ENCODE data around the gene ATG10.
"Not testable (repeated sequence)": the region's sequence is repeated elsewhere in the genome, so short reads cannot be mapped to it uniquely, and the experiment has no call there.

- not testable (repeated sequence) for TF ChIP-seq CTCF (conservative IDR thresholded peaks at IDR 0.05 in 1 of 2, IDR thresholded peaks at IDR 0.05 in 1 of 2; ENCODE audit: extremely low read depth in 1 of 2, insufficient read depth in 1 of 2, low read depth in 1 of 2, low read length in 2 of 2); EZH2 (IDR thresholded peaks at IDR 0.05; ENCODE audit: borderline replicate concordance, low read length)
Observed at GRCh38 chr5:82014644-82015043, 42.8 kb downstream of the ATG10 start.
